D341Med (cell line): ENCODE measurements around the gene MPHOSPH9.
"Not testable (repeated sequence)": the region's sequence is repeated elsewhere in the genome, so short reads cannot be mapped to it uniquely, and the experiment has no call there.

Experiments used
- DNase-seq: peaks from one replicate; pipeline ENCODE4 v3.0.0; 2012; ENCODE audit warnings: low spot score

The MPHOSPH9 gene

GRCh38 chr12:123225443-123225842 lies 7.5 kb downstream of the MPHOSPH9 start:
- DNase-seq = no peak

GRCh38 chr12:123223241-123223668 lies 9.7 kb downstream of the MPHOSPH9 start:
- no peak for DNase-seq

GRCh38 chr12:123207815-123208214 lies 25.1 kb downstream of the MPHOSPH9 start:
- DNase-seq = not testable (repeated sequence)

- not testable (repeated sequence) for DNase-seq
Measured at GRCh38 chr12:123206794-123207193, 26.1 kb downstream of the MPHOSPH9 start.

- DNase-seq = no peak
Measured at GRCh38 chr12:123200414-123200813, 32.5 kb downstream of the MPHOSPH9 start.

GRCh38 chr12:123199936-123200335 lies 33.0 kb downstream of the MPHOSPH9 start:
- no peak for DNase-seq

- no peak for DNase-seq
Measured at GRCh38 chr12:123187637-123188036, 45.3 kb downstream of the MPHOSPH9 start.

GRCh38 chr12:123180171-123180570 lies 52.8 kb downstream of the MPHOSPH9 start:
- DNase-seq = no peak

GRCh38 chr12:123171967-123172366 lies 61.0 kb downstream of the MPHOSPH9 start:
- DNase-seq = no peak

GRCh38 chr12:123167329-123167728 lies 65.6 kb downstream of the MPHOSPH9 start:
- DNase-seq = no peak

GRCh38 chr12:123165537-123165936 lies 67.4 kb downstream of the MPHOSPH9 start:
- DNase-seq = no peak

GRCh38 chr12:123164710-123165261 lies 68.2 kb downstream of the MPHOSPH9 start:
- no peak for DNase-seq

- no peak for DNase-seq
Measured at GRCh38 chr12:123164222-123164621, 68.7 kb downstream of the MPHOSPH9 start.

- no peak for DNase-seq
Measured at GRCh38 chr12:123163227-123163626, 69.7 kb downstream of the MPHOSPH9 start.

- no peak for DNase-seq
Measured at GRCh38 chr12:123160801-123161487, 72.0 kb downstream of the MPHOSPH9 start.

GRCh38 chr12:123153906-123154305 lies 79.0 kb downstream of the MPHOSPH9 start:
- no peak for DNase-seq

- DNase-seq = no peak
Measured at GRCh38 chr12:123152833-123153232, 80.1 kb downstream of the MPHOSPH9 start.

GRCh38 chr12:123151457-123152454 lies 81.2 kb downstream of the MPHOSPH9 start:
- DNase-seq = peak; percentile 86

GRCh38 chr12:123150744-123151456 lies 82.0 kb downstream of the MPHOSPH9 start, which contains the start of gene PITPNM2:
PITPNM2 (minus strand) TSS chr12:123151090; CDS start chr12:123034590, 116,500 bp downstream.
- DNase-seq = peak; percentile 88

GRCh38 chr12:123150275-123150743 lies 82.6 kb downstream of the MPHOSPH9 start:
- no peak for DNase-seq

- DNase-seq = no peak
Measured at GRCh38 chr12:123149501-123150274, 83.3 kb downstream of the MPHOSPH9 start.
